H1 (cell line): Measurements from ENCODE around the gene CFAP157. TPM values are rescaled to one million over a fixed set of nuclear protein-coding genes. Genes with fewer than 3 reads are reported as not detected.

Experiments used
- CTCF ChIA-PET: fragments of 300-600 bp; sonication (Branson Sonifier 250); formaldehyde crosslinking; loops from one replicate; lab custom pipeline; 2021; ENCODE audit not compliant: partially characterized antibody; lab: Charles Lee
- POLR2A ChIA-PET: fragments of 300-600 bp; sonication (Branson Sonifier 250); formaldehyde crosslinking; loops from one replicate; lab custom pipeline; 2021; ENCODE audit warnings: inconsistent platforms; ENCODE audit not compliant: partially characterized antibody; lab: Charles Lee
- DNase-seq, 2 experiments: peaks; one replicate each; pipeline versions ENCODE4 v3.0.0 to v3.0.0-alpha.2; 2010 to 2022; ENCODE audit warnings: low spot score in 2 of 2, low read depth in 1 of 2, mixed read lengths in 1 of 2
- FAIRE-seq: peaks from 2 replicates; lab custom pipeline; 2011; peaks lifted over from hg19 to GRCh38; lab: Jason Lieb, UNC
- H2AFZ ChIP-seq: 2 replicates; pipeline ENCODE4 v1.8.1; 2012; ENCODE audit warnings: low read length, inconsistent platforms
- H2AK5ac ChIP-seq: 2 replicates; pipeline ENCODE4 v1.6.1; 2013; ENCODE audit warnings: low read depth, low read length
- H2BK120ac ChIP-seq: replicated peaks from 2 replicates; pipeline ENCODE3; 2013; ENCODE audit warnings: low read depth, low read length, inconsistent platforms
- H2BK12ac ChIP-seq: 2 replicates; pipeline ENCODE4 v1.6.1; 2013; ENCODE audit warnings: low read depth, low read length
- H2BK15ac ChIP-seq: 2 replicates; pipeline ENCODE4 v1.6.1; 2013; ENCODE audit warnings: low read length
- H2BK20ac ChIP-seq: 2 replicates; pipeline ENCODE4 v1.6.1; 2013; ENCODE audit warnings: low read length
- H2BK5ac ChIP-seq: 2 replicates; pipeline ENCODE4 v1.6.1; 2013; ENCODE audit warnings: low read depth, low read length
- H3K14ac ChIP-seq: 2 replicates; pipeline ENCODE4 v1.6.1; 2013; ENCODE audit warnings: inconsistent platforms; ENCODE audit not compliant: insufficient read length
- H3K18ac ChIP-seq: 2 replicates; pipeline ENCODE4 v1.6.1; 2013; ENCODE audit warnings: low read length; ENCODE audit errors: extremely low read depth
- H3K23ac ChIP-seq: 2 replicates; pipeline ENCODE4 v1.6.1; 2013; ENCODE audit warnings: inconsistent platforms; ENCODE audit not compliant: insufficient read length
- H3K23me2 ChIP-seq: 2 replicates; pipeline ENCODE4 v1.6.1; 2013; ENCODE audit warnings: low read depth, low read length
- H3K27ac ChIP-seq: 2 replicates; pipeline ENCODE4 v1.6.1; 2011; ENCODE audit warnings: low read depth, low read length, inconsistent platforms
- H3K27me3 ChIP-seq, 4 experiments: replicated peaks in 1 of 4; 1 replicate in 1 of 4; 2 replicates in 3 of 4; pipeline versions ENCODE4 v1.6.1 to v1.8.1; 2011 to 2013; ENCODE audit warnings: low read length in 3 of 4, mild to moderate bottlenecking in 3 of 4, inconsistent platforms in 2 of 4, mixed read lengths in 2 of 4, moderate library complexity in 1 of 4; ENCODE audit not compliant: control insufficient read depth in 3 of 4, insufficient read depth in 3 of 4; ENCODE audit errors: extremely low read depth in 1 of 4
- H3K36me3 ChIP-seq, 4 experiments: 2 replicates each; pipeline versions ENCODE4 v1.6.1 to v1.8.1; 2011 to 2013; ENCODE audit warnings: mild to moderate bottlenecking in 4 of 4, low read length in 3 of 4, moderate library complexity in 2 of 4, control low read depth in 1 of 4, inconsistent platforms in 1 of 4; ENCODE audit not compliant: insufficient read depth in 4 of 4, control insufficient read depth in 2 of 4
- H3K4ac ChIP-seq: replicated peaks from 2 replicates; pipeline ENCODE3; 2013; ENCODE audit warnings: low read length, low read depth, mixed read lengths, inconsistent platforms; ENCODE audit not compliant: insufficient read length
- H3K4me1 ChIP-seq, 4 experiments: replicated peaks in 1 of 4; 1 replicate in 1 of 4; 2 replicates in 3 of 4; pipeline versions ENCODE4 v1.6.1 to v1.8.1; 2011 to 2013; ENCODE audit warnings: low read length in 3 of 4, inconsistent platforms in 2 of 4, mixed read lengths in 1 of 4; ENCODE audit not compliant: insufficient read depth in 4 of 4, control insufficient read depth in 3 of 4
- H3K4me2 ChIP-seq, 2 experiments: 2 replicates each; pipeline versions ENCODE4 v1.6.1 to v1.8.1; 2011 to 2013; ENCODE audit warnings: low read depth in 2 of 2, low read length in 2 of 2, control low read depth in 1 of 2, inconsistent platforms in 1 of 2, mild to moderate bottlenecking in 1 of 2; ENCODE audit not compliant: insufficient read depth in 1 of 2
- H3K4me3 ChIP-seq, 4 experiments: fragments of 200-600, 300-600 bp in 1 of 4; sonication (generic), shearing (Covaris generic), sonication (Bioruptor Twin) in 1 of 4; 2 replicates each; pipeline versions ENCODE4 v1.5.1 to v1.8.1; 2011 to 2016; ENCODE audit warnings: low read length in 4 of 4, low read depth in 3 of 4, control low read depth in 2 of 4, inconsistent platforms in 2 of 4, mild to moderate bottlenecking in 2 of 4, mixed read lengths in 1 of 4, moderate library complexity in 1 of 4; ENCODE audit not compliant: insufficient read depth in 2 of 4; ENCODE audit errors: extremely low read depth in 1 of 4
- H3K56ac ChIP-seq: replicated peaks from 2 replicates; pipeline ENCODE3; 2013; ENCODE audit warnings: low read depth, mild to moderate bottlenecking, mixed read lengths, low read length, inconsistent platforms; ENCODE audit not compliant: insufficient read length
- H3K79me1 ChIP-seq: 2 replicates; pipeline ENCODE4 v1.6.1; 2013; ENCODE audit warnings: low read depth, low read length, control low read depth
- H3K79me2 ChIP-seq, 2 experiments: 2 replicates each; pipeline versions ENCODE4 v1.6.1 to v1.8.1; 2012 to 2013; ENCODE audit warnings: low read length in 2 of 2, mild to moderate bottlenecking in 2 of 2, inconsistent platforms in 1 of 2; ENCODE audit not compliant: insufficient read depth in 2 of 2, control insufficient read depth in 1 of 2
- H3K9ac ChIP-seq, 4 experiments: replicated peaks in 1 of 4; 1 replicate in 1 of 4; 2 replicates in 3 of 4; pipeline versions ENCODE4 v1.6.1 to v1.8.1; 2011 to 2013; ENCODE audit warnings: low read depth in 3 of 4, low read length in 3 of 4, control low read depth in 2 of 4, mild to moderate bottlenecking in 2 of 4, moderate library complexity in 2 of 4, inconsistent platforms in 1 of 4; ENCODE audit errors: extremely low read depth in 1 of 4
- H3K9me3 ChIP-seq, 2 experiments: 2 replicates each; pipeline versions ENCODE4 v1.6.1 to v1.8.1; 2012 to 2013; ENCODE audit warnings: mild to moderate bottlenecking in 2 of 2, moderate library complexity in 2 of 2, control low read depth in 1 of 2, inconsistent platforms in 1 of 2, low read depth in 1 of 2, low read length in 1 of 2, mixed read lengths in 1 of 2; ENCODE audit not compliant: insufficient read depth in 2 of 2
- H4K20me1 ChIP-seq, 2 experiments: replicated peaks in 1 of 2; 2 replicates each; pipeline versions ENCODE3 to v1.8.1; 2011 to 2013; ENCODE audit warnings: inconsistent platforms in 2 of 2, low read length in 2 of 2, mild to moderate bottlenecking in 1 of 2; ENCODE audit not compliant: insufficient read depth in 2 of 2, control insufficient read depth in 1 of 2
- H4K5ac ChIP-seq: 2 replicates; pipeline ENCODE4 v1.6.1; 2013; ENCODE audit warnings: low read length, low read depth, mixed read lengths, inconsistent platforms; ENCODE audit not compliant: insufficient read length
- H4K8ac ChIP-seq: 2 replicates; pipeline ENCODE4 v1.8.0; 2013; ENCODE audit warnings: mild to moderate bottlenecking, moderate library complexity, low read length, inconsistent platforms; ENCODE audit not compliant: insufficient read depth; ENCODE audit errors: extremely low read depth
- H4K91ac ChIP-seq: replicated peaks from 2 replicates; pipeline ENCODE3; 2013; ENCODE audit warnings: low read length, mixed read lengths, inconsistent platforms; ENCODE audit not compliant: insufficient read length
- ASH2L ChIP-seq: fragments of 200-600, 300-600 bp; sonication (generic); IDR thresholded peaks from one replicate; pipeline ENCODE4 v1.7.1; 2017; ENCODE audit warnings: low read length
- EP300 ChIP-seq, 2 experiments: IDR thresholded peaks; 1 replicate in 1 of 2; 2 replicates in 1 of 2; pipeline ENCODE4 v1.6.1; 2011 to 2012; ENCODE audit warnings: low read depth in 2 of 2, low read length in 2 of 2, mild to moderate bottlenecking in 2 of 2, borderline replicate concordance in 1 of 2, inconsistent platforms in 1 of 2, moderate library complexity in 1 of 2
- KDM4A ChIP-seq: IDR thresholded peaks from one replicate; pipeline ENCODE4 v1.7.1; 2012; ENCODE audit warnings: low read depth, mild to moderate bottlenecking, moderate library complexity, low read length, inconsistent platforms; ENCODE audit not compliant: severe bottlenecking
- MAX ChIP-seq: IDR thresholded peaks from 2 replicates; pipeline ENCODE4 v1.6.1; 2012; ENCODE audit warnings: inconsistent platforms
- NRF1 ChIP-seq: IDR thresholded peaks from 2 replicates; pipeline ENCODE4 v1.6.1; 2011; ENCODE audit warnings: mild to moderate bottlenecking, low read depth, low read length, improper control_type of control experiment
- PHF8 ChIP-seq: fragments of 200-600 bp; sonication (generic); conservative IDR thresholded peaks from 2 replicates; pipeline ENCODE4 v1.7.1; 2012; ENCODE audit warnings: low read depth, mild to moderate bottlenecking, inconsistent platforms, low read length, moderate library complexity
- ZNF274 ChIP-seq: IDR thresholded peaks from 2 replicates; pipeline ENCODE4 v1.7.0; 2012; ENCODE audit warnings: low read length, borderline replicate concordance; ENCODE audit errors: extremely low read depth
- WGBS, 2 experiments: shearing (Covaris generic) in 1 of 2; methylation state at CpG; one replicate each; pipeline versions ENCODE4 v1.1.6 to v1.1.7; 2013 to 2015; ENCODE audit warnings: low lambda C conversion rate in 2 of 2, mixed read lengths in 2 of 2, inconsistent platforms in 1 of 2, low coverage in 1 of 2, missing lambda C conversion rate in 1 of 2; ENCODE audit not compliant: insufficient replicate concordance in 2 of 2, insufficient coverage in 1 of 2, insufficient read length in 1 of 2; ENCODE audit errors: extremely low coverage in 1 of 2, missing lambda C conversion rate in 1 of 2; 5-methylcytosine and 5-hydroxymethylcytosine counted together
- polyA plus RNA-seq, 7 experiments: library from polyadenylated mRNA; depleted of rRNA in 3 of 7; stranded (reverse) in 5 of 7; unstranded in 2 of 7; fragments of >200 nt in 5 of 7; fragments of 200-250 nt in 2 of 7; gene quantifications; 1 replicate in 5 of 7; 2 replicates in 1 of 7; 4 replicates in 1 of 7; pipeline versions ENCODE4 v1.2.1 to v1.2.3, GENCODE V29; 2011 to 2013; ENCODE audit warnings: missing spikeins in 2 of 7, mixed read lengths in 2 of 7
- total RNA-seq: library from RNA; stranded (reverse); fragmentation: NEBNext Ultra II Directional; extraction: Animal tissue kit (Norgen Biotek cat#: 25700); gene quantifications from 2 replicates; pipeline ENCODE4 v1.2.1, GENCODE V29; 2021

Gene CFAP157
- total and polyA plus RNA-seq, 2 of the 8 experiments (the other 6 are each of a cell fraction or from before 2014, with no cell fraction given), result not detected

DNA sequence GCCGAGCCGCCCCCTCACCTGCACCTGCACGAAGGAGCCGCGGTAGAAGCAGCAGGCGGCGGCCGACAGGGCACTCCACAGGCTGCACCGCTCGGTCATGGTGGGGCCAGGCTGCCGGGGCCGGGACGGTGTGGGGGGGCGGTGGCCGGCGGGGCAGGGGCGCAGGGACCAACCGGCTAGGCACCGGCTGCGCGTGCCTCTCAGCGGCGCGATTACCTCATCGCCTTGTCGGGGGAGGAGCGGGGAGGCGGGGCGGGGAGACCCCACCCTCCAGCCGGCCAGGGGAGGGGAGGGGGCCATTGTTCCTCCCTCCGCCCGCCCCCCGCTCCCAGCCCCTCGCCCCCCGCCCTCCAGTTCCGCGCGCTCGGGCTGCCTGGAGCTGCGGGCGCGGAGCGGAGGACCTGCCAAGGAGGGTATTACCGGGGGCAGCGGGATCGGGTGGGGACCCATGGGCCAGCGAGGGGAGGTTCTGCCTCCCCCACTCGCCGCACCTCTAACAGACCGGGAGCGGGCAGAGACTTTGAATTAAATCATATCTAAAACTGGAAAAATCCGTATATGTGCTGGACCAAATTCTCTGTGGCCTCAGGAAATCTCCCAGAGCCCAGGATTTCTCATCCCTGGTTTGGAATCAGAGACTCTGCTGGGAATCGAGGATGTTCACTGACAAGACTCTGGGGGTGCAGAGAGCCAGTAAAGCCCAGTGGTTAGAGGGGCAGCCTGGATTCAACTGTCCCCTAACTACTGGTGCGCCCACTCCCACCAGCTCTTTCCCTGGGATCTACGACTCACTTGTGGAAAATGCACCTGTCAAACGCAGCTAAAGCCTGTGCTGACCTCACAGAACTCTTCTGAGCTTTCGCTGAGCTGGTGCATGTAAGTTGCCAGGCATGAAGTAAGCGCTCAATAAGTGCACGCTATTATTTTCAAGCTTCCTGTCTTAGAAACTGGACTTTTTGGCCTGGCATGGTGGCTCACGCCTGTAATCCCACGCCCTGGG is 48.6 kb downstream of the CFAP157 start:
- TF ChIP-seq MAX, result peak; percentile 36; the same call in 1 of the 2 replicates
- TF ChIP-seq EP300 (IDR thresholded peaks at IDR 0.05; ENCODE audit: borderline replicate concordance in 1 of 2, low read depth in 2 of 2, low read length in 2 of 2), result no peak
- no peak for TF ChIP-seq NRF1
- peak; percentile 40; the same call in 1 of the 2 replicates for TF ChIP-seq PHF8
- TF ChIP-seq ZNF274, result no peak
- peak; percentile 19 for TF ChIP-seq KDM4A
- TF ChIP-seq ASH2L, result no peak
- peaks cover 5 to 21% of the 10 kb centered on the region in 2 experiments for H4K20me1 ChIP-seq
- no peak overlapping the region for H4K91ac ChIP-seq
- H2BK12ac ChIP-seq, result no peak overlapping the region
- H2AFZ ChIP-seq, result no peak overlapping the region
- no peak overlapping the region for H2AK5ac ChIP-seq
- H4K5ac ChIP-seq, result no peak overlapping the region
- no peak overlapping the region for H3K56ac ChIP-seq
- no peak overlapping the region for H2BK20ac ChIP-seq
- H2BK120ac ChIP-seq, result no peak overlapping the region
- no peaks in the 10 kb centered on the region for H3K79me1 ChIP-seq
- ChIA-PET CTCF (interaction anchor here (0.6 to 3.5 kb wide), 9 partner anchors 8 to 1134 kb away, joined by 3 to 18 read pairs (median 3); partner anchors contain the start of genes SH2D3C and TOR2A), POLR2A (interaction anchor here (0.6 to 2.4 kb wide), 9 partner anchors 9 to 120 kb away, joined by 3 to 12 read pairs (median 4); no protein-coding TSS in a partner anchor)
- H3K23ac ChIP-seq, result no peak overlapping the region
- WGBS, 2 experiments, result 26% methylated on average over 22 of the region's 61 CpGs; no CpG with 5 or more reads in 1 of the 2 experiments
- H2BK5ac ChIP-seq, result no peak overlapping the region
- H4K8ac ChIP-seq, result no peak overlapping the region; the same call in 1 of the 2 replicates
- H3K9me3 ChIP-seq, result no peaks in the 10 kb centered on the region
- H2BK15ac ChIP-seq, result no peak overlapping the region
- peaks cover 13% of the 10 kb centered on the region; the same call in 1 of the 2 replicates for H3K23me2 ChIP-seq
- no peak overlapping the region for H3K4ac ChIP-seq
- DNase-seq (peak; percentile 38 to 79), FAIRE-seq (no peak)
- H3K4me2 ChIP-seq, result peak overlapping the region; percentile 80 to 98
- peak overlapping the region; percentile 59 to 96 (median 76) for H3K4me3 ChIP-seq
- peaks cover 0 to 4% (median 1%) of the 10 kb centered on the region in 4 experiments; a peak in 4 of 7 replicates for H3K4me1 ChIP-seq
- peak overlapping the region in 3 of 4 experiments; percentile 38 to 69 (median 59); a peak in 2 of 7 replicates for H3K9ac ChIP-seq
- H3K36me3 ChIP-seq, result no peaks in the 10 kb centered on the region
- H3K79me2 ChIP-seq, result no peaks in the 10 kb centered on the region
- H3K18ac ChIP-seq, result no peak overlapping the region
- H3K27me3 ChIP-seq, result peaks cover 0 to 16% (median 8%) of the 10 kb centered on the region in 4 experiments; a peak in 6 of 7 replicates
- no peak overlapping the region; the same call in 1 of the 2 replicates for H3K27ac ChIP-seq
- H3K14ac ChIP-seq, result no peak overlapping the region
